Sigmoid colon (tissue), 7 donors: Measurements from ENCODE around the gene SOHLH2. TPM values are rescaled to one million over a fixed set of nuclear protein-coding genes. Genes with fewer than 3 reads are reported as not detected.

Experiments
- DNase-seq: peaks from one replicate; pipeline ENCODE4 v3.0.0-alpha.2; 2019
- H3K27ac ChIP-seq, 4 donors: fragments of 200-600 bp; sonication (generic); one replicate each; pipeline ENCODE4 v1.5.1; 2016 to 2019; ENCODE audit warnings: mild to moderate bottlenecking in 1 of 4
- H3K27me3 ChIP-seq, 3 donors: fragments of 200-600 bp; sonication (generic); one replicate each; pipeline ENCODE4 v1.5.1; 2019; ENCODE audit warnings: mild to moderate bottlenecking in 1 of 3
- H3K36me3 ChIP-seq, 4 donors: fragments of 200-600 bp; sonication (generic); one replicate each; pipeline ENCODE4 v1.5.1; 2016 to 2019
- H3K4me1 ChIP-seq, 4 donors: fragments of 200-600 bp; sonication (generic); one replicate each; pipeline ENCODE4 v1.5.1; 2017 to 2019
- H3K4me3 ChIP-seq, 4 donors: fragments of 200-600 bp; sonication (generic); one replicate each; pipeline ENCODE4 v1.5.1; 2017 to 2019; ENCODE audit warnings: mild to moderate bottlenecking in 2 of 4, moderate library complexity in 1 of 4
- H3K9me3 ChIP-seq, 4 donors: fragments of 200-600 bp in 3 of 4; sonication (generic) in 3 of 4; one replicate each; pipeline versions ENCODE4 v1.5.1 to v1.6.1; 2013 to 2019
- EP300 ChIP-seq, 4 donors: sonication (generic); formaldehyde crosslinking; IDR thresholded peaks; one replicate each; pipeline ENCODE4 v1.6.1; 2017; ENCODE audit warnings: antibody characterized with exemption in 4 of 4
- POLR2A ChIP-seq, 2 donors: fragments of 450-650 bp; IDR thresholded peaks; one replicate each; pipeline ENCODE4 v1.6.1; 2016; ENCODE audit warnings: antibody characterized with exemption in 2 of 2, mild to moderate bottlenecking in 2 of 2, moderate library complexity in 2 of 2
- POLR2AphosphoS5 ChIP-seq, 4 donors: sonication (generic); formaldehyde crosslinking; IDR thresholded peaks; one replicate each; pipeline ENCODE4 v1.6.1; 2017; ENCODE audit warnings: antibody characterized with exemption in 4 of 4
- WGBS, 2 donors: extraction: QIAGEN DNeasy Blood & Tissue Kit; methylation state at CpG; one replicate each; pipeline ENCODE4 v1.1.7; 2013; 5-methylcytosine and 5-hydroxymethylcytosine counted together
- intact Hi-C: fragments of 100-400 bp; cut with DNase I; formaldehyde crosslinking; loops from one replicate; pipeline ENCODE4 v1.15.1; 2023
- polyA plus RNA-seq, 3 donors: library from polyadenylated mRNA; stranded (reverse); fragments of 200-250 nt; gene quantifications; one replicate each; pipeline ENCODE4 v1.2.3, GENCODE V29; 2013
- total RNA-seq, 4 donors: library from RNA; depleted of rRNA; stranded (reverse); fragments of >200 nt; gene quantifications; one replicate each; pipeline ENCODE4 v1.1.0, GENCODE V29; 2016
- TF ChIP-seq, protein P1 (sequence below), 4 experiments: fragments of 450-650 bp in 3 of 4; fragments of 200-600 bp in 1 of 4; IDR thresholded peaks; one replicate each; pipeline ENCODE4 v1.5.1; 2016 to 2019; ENCODE audit warnings: antibody characterized with exemption in 4 of 4, mild to moderate bottlenecking in 3 of 4, moderate library complexity in 2 of 4
- donor health status: healthy with polysubstance abuse.
- donor health status: Bipolar disorder and iron deficiency.
- donor health status: healthy.

The SOHLH2 gene
- total and polyA plus RNA-seq, 7 donors, result 0.06 to 6.1 (median 1.3) TPM; not detected in 3

DNA sequence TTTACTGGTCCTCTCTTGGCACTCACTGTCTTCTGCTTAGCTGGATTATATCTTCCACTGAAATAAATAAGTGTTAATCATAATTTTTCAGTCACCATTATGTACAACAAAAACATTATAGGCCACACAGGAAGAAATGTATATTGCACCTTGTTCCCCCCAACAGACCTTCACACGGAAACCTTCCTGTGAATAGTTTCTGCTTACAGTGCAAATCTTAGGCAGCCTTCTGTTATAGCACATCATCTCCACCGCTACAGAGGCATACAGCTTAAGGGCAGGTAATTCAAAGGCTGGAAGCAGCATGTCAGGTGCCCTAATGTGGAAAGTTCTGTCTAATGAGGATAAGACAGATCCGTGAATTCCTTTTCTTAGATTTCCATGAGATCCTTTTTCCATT lies 16.9 kb upstream of the SOHLH2 start:
- 73 to 80% methylated on average over 3 of the region's 3 CpGs for WGBS, 2 donors
- no peak for DNase-seq
- H3K9me3 ChIP-seq, result peaks cover 0 to 3% (median 0%) of the 10 kb centered on the region in 4 donors
- no peak overlapping the region for H3K4me3 ChIP-seq
- no peaks in the 10 kb centered on the region for H3K36me3 ChIP-seq
- H3K27me3 ChIP-seq, result no peaks in the 10 kb centered on the region
- intact Hi-C loops, result no loop called here
- TF ChIP-seq POLR2AphosphoS5 (IDR thresholded peaks at IDR 0.05) (no peak), EP300 (IDR thresholded peaks at IDR 0.05) (no peak), POLR2A (IDR thresholded peaks at IDR 0.05) (no peak)
- TF ChIP-seq, protein P1, sequence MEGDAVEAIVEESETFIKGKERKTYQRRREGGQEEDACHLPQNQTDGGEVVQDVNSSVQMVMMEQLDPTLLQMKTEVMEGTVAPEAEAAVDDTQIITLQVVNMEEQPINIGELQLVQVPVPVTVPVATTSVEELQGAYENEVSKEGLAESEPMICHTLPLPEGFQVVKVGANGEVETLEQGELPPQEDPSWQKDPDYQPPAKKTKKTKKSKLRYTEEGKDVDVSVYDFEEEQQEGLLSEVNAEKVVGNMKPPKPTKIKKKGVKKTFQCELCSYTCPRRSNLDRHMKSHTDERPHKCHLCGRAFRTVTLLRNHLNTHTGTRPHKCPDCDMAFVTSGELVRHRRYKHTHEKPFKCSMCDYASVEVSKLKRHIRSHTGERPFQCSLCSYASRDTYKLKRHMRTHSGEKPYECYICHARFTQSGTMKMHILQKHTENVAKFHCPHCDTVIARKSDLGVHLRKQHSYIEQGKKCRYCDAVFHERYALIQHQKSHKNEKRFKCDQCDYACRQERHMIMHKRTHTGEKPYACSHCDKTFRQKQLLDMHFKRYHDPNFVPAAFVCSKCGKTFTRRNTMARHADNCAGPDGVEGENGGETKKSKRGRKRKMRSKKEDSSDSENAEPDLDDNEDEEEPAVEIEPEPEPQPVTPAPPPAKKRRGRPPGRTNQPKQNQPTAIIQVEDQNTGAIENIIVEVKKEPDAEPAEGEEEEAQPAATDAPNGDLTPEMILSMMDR (IDR thresholded peaks at IDR 0.05), result no peak
- H3K4me1 ChIP-seq, result no peaks in the 10 kb centered on the region
- no peak overlapping the region for H3K27ac ChIP-seq

DNA sequence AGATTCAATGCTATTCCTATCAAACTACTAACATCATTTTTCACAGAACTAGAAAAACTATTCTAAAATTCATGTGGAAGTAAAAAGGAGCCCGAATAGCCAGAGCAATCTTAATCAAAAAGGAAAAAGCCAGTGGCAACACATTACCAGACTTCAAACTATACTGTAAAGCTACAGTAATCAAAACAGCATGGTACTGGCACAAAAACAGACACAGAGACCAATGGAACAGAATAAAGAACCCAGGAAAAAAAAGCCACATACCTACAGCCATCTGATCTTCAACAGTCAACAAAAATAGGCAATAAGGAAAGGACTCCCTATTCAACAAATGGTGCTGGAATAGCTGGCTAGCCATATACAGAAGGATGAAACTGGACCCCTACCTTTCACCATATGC lies 10.4 kb upstream of the SOHLH2 start:
- no peak overlapping the region for H3K27ac ChIP-seq
- no peak for DNase-seq
- no peak overlapping the region for H3K4me3 ChIP-seq
- TF ChIP-seq POLR2A (IDR thresholded peaks at IDR 0.05) (no peak), POLR2AphosphoS5 (IDR thresholded peaks at IDR 0.05) (no peak), EP300 (IDR thresholded peaks at IDR 0.05) (no peak)
- TF ChIP-seq, protein P1 (IDR thresholded peaks at IDR 0.05), result no peak
- no peaks in the 10 kb centered on the region for H3K4me1 ChIP-seq
- intact Hi-C loops, result no loop called here
- H3K36me3 ChIP-seq, result no peaks in the 10 kb centered on the region
- H3K9me3 ChIP-seq, result peaks cover 0 to 11% (median 5%) of the 10 kb centered on the region in 4 donors
- H3K27me3 ChIP-seq, result no peaks in the 10 kb centered on the region
- WGBS, 2 donors, result 73 to 74% methylated on average over 1 of the region's 1 CpG

DNA sequence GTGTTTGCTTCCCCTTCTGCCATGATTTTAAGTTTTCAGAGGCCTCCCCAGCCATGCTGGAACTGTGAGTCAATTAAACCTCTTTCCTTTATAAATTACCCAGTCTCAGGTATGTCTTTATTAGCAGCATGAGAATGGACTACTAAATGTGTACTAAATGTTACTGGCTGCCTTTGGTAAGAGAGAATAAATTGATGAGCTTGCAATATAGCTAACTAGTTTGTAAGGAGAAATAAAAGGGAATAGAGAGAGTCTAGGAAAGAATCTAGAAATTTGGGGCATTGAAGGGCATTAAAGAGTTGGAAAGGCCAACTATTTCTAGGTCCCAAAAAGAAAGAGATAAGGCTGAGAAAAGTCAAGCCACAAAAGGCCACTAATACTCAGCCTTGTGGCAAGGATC lies 5.5 kb upstream of the SOHLH2 start:
- no peak for DNase-seq
- no peaks in the 10 kb centered on the region for H3K27me3 ChIP-seq
- peaks cover 0 to 5% (median 2%) of the 10 kb centered on the region in 4 donors for H3K9me3 ChIP-seq
- H3K4me3 ChIP-seq, result no peak overlapping the region
- no peaks in the 10 kb centered on the region for H3K4me1 ChIP-seq
- no peak overlapping the region for H3K27ac ChIP-seq
- intact Hi-C loops, result no loop called here
- no peak for TF ChIP-seq POLR2A (IDR thresholded peaks at IDR 0.05)
- no peak for TF ChIP-seq POLR2AphosphoS5 (IDR thresholded peaks at IDR 0.05)
- no peak for TF ChIP-seq EP300 (IDR thresholded peaks at IDR 0.05)
- TF ChIP-seq, protein P1 (IDR thresholded peaks at IDR 0.05), result no peak
- H3K36me3 ChIP-seq, result no peaks in the 10 kb centered on the region

DNA sequence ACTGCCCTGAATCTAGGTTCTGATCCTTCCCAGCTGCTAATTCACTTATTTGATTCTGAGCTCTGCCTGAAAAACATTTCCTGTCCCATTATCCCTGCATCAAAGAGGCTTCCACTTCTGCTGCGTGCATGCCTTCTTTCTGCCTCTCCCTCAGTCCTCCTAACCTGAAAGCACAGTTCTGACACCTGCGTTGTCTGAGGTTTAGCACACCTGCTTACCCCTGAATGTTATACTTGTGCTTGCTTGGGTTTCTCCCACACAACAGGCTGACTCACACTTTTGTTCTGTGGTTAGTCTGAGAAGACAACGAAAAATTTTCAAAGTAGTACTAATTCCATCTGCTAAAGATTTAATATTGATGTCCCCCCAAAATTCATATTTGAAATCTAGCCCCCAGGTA lies 3.1 kb upstream of the SOHLH2 start:
- Histone ChIP-seq H3K36me3 (no peaks in the 10 kb centered on the region), H3K4me3 (no peak overlapping the region), H3K27ac (no peak overlapping the region), H3K4me1 (no peaks in the 10 kb centered on the region), H3K27me3 (no peaks in the 10 kb centered on the region), H3K9me3 (no peaks in the 10 kb centered on the region)
- intact Hi-C loops, result no loop called here
- 68 to 78% methylated on average over 3 of the region's 3 CpGs for WGBS, 2 donors
- TF ChIP-seq POLR2A (IDR thresholded peaks at IDR 0.05) (no peak), POLR2AphosphoS5 (IDR thresholded peaks at IDR 0.05) (no peak), EP300 (IDR thresholded peaks at IDR 0.05) (no peak)
- TF ChIP-seq, protein P1 (IDR thresholded peaks at IDR 0.05), result no peak
- DNase-seq, result no peak

DNA sequence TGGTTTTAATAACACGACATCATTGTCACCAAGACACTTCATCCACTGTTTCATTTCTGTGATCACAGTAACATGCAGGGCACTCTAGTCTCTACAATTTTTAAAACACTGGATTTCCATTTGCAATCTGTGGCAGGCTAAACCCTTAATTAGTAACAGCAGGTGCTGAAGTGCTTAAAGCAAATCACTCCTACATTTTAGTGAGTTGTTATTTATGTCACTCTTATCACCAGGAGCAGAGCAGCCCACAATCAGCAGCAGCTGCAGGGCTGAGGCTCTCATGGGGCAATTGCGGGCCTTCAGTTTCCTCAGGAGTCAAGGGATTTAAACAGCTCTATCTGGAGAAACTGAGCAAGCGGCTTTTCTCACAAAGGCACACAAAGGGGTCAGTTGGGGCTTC lies 1.6 kb downstream of the SOHLH2 start:
- no peak overlapping the region for H3K27ac ChIP-seq
- TF ChIP-seq POLR2A (IDR thresholded peaks at IDR 0.05), result no peak
- TF ChIP-seq EP300 (IDR thresholded peaks at IDR 0.05), result no peak
- TF ChIP-seq, protein P1 (IDR thresholded peaks at IDR 0.05), result no peak
- TF ChIP-seq POLR2AphosphoS5 (IDR thresholded peaks at IDR 0.05), result no peak
- H3K36me3 ChIP-seq, result no peaks in the 10 kb centered on the region
- intact Hi-C loops, result no loop called here
- WGBS, 2 donors, result 80 to 89% methylated on average over 3 of the region's 3 CpGs
- H3K9me3 ChIP-seq, result no peaks in the 10 kb centered on the region
- DNase-seq, result no peak
- no peaks in the 10 kb centered on the region for H3K4me1 ChIP-seq
- H3K27me3 ChIP-seq, result no peaks in the 10 kb centered on the region
- no peak overlapping the region for H3K4me3 ChIP-seq
